Measurements from ENCODE around the gene MFN2.

MFN2 gene

DNA sequence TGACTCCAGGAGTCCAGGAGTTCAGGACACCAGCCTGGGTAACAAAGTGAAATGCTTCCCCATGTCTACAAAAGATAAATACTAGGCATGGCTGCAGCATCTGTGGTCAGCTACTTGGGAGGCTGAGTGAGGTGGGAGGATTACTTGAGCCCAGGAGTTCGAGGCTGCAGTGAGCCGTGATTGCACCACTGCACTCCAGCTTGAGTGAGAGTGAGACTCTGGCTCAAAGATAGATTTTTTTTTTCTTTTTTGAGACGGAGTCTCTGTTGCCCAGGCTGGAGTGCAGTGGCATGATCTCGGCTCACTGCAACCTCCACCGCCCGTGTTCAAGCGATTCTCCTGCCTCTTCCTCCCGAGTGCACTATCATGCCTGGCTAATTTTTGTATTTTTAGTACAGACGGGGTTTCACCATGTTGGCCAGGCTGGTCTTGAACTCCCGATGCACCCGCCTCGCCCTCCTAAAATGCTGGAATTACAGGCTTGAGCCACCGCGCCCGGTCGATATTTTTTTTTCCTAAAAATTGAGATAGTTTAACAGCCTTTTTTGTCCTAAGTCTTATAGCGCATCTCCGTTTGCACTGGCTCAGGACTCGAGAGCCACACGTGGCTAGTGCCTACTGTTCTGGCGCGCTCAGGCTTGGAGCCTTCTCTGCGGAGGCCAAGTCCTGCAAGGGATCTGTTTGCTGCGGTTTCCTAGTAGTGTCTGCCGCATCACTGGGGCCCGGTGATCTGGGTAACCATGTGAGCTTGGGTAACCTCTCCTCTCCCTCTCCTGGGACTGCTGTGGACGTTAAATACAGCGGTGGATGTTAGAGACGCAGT, 1.0 kb upstream of the MFN2 start:
- DNase-seq, result no peak
- H3K9me3 ChIP-seq (replicated peaks; ENCODE audit: insufficient read depth, low read length), result no peaks in the 10 kb centered on the region
- H3K9ac ChIP-seq (ENCODE audit: low read length), result peak overlapping the region; percentile 94; the same call in 1 of the 2 replicates
- H3K36me3 ChIP-seq (replicated peaks; ENCODE audit: insufficient read depth, low read length), result no peaks in the 10 kb centered on the region
- no peaks in the 10 kb centered on the region for H3K9me2 ChIP-seq (replicated peaks; ENCODE audit: insufficient read depth, low read length)
- peaks cover 8% of the 10 kb centered on the region; the same call in 1 of the 2 replicates for H3K4me1 ChIP-seq (ENCODE audit: low read length)
- TF ChIP-seq, protein P1, sequence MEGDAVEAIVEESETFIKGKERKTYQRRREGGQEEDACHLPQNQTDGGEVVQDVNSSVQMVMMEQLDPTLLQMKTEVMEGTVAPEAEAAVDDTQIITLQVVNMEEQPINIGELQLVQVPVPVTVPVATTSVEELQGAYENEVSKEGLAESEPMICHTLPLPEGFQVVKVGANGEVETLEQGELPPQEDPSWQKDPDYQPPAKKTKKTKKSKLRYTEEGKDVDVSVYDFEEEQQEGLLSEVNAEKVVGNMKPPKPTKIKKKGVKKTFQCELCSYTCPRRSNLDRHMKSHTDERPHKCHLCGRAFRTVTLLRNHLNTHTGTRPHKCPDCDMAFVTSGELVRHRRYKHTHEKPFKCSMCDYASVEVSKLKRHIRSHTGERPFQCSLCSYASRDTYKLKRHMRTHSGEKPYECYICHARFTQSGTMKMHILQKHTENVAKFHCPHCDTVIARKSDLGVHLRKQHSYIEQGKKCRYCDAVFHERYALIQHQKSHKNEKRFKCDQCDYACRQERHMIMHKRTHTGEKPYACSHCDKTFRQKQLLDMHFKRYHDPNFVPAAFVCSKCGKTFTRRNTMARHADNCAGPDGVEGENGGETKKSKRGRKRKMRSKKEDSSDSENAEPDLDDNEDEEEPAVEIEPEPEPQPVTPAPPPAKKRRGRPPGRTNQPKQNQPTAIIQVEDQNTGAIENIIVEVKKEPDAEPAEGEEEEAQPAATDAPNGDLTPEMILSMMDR (IDR thresholded peaks at IDR 0.05; ENCODE audit: low read length), result no peak
- TF ChIP-seq EZH2phosphoT487 (IDR thresholded peaks at IDR 0.05; ENCODE audit: low read length) (no peak), EZH2 (optimal IDR thresholded peaks at IDR 0.05; ENCODE audit: low read depth, low read length) (no peak)
- no peaks in the 10 kb centered on the region for H3F3A ChIP-seq (ENCODE audit: insufficient read depth, low read length)
- H3K27me3 ChIP-seq (replicated peaks; ENCODE audit: insufficient read depth, low read length), result no peaks in the 10 kb centered on the region
- no peak overlapping the region; the same call in 1 of the 2 replicates for H3K27ac ChIP-seq (ENCODE audit: low read length)
- peaks cover 41% of the 10 kb centered on the region for H3K79me2 ChIP-seq (ENCODE audit: low read length)
- H3K4me2 ChIP-seq (ENCODE audit: low read depth, low read length), result peak overlapping the region; percentile 68
- H2AFZ ChIP-seq (ENCODE audit: low read length), result peak overlapping the region; percentile 67
- H4K20me1 ChIP-seq (ENCODE audit: insufficient read depth, low read length), result no peaks in the 10 kb centered on the region
- peak overlapping the region; percentile 99 for H3K4me3 ChIP-seq (ENCODE audit: low read length)

DNA sequence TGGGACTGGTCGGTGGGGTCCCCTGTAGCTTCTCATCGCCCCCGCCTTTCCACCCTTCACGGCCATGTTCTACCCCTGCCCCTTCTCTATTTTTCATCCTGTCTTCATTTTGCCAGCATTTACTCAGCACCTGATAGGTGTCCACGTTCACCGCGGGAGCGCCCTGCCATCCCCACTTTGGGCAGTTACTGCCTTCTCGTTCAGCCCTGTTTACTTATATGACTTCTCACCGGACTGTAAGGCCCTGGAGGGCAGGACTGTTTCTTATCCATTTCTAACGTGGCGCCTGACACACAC, 380 bp downstream of the MFN2 start:
- no peaks in the 10 kb centered on the region for H4K20me1 ChIP-seq (ENCODE audit: insufficient read depth, low read length)
- peak overlapping the region; percentile 83 for H3K27ac ChIP-seq (ENCODE audit: low read length)
- peaks cover 52% of the 10 kb centered on the region for H3K79me2 ChIP-seq (ENCODE audit: low read length)
- TF ChIP-seq, protein P1 (IDR thresholded peaks at IDR 0.05; ENCODE audit: low read length), result no peak
- TF ChIP-seq EZH2phosphoT487 (IDR thresholded peaks at IDR 0.05; ENCODE audit: low read length) (no peak), EZH2 (optimal IDR thresholded peaks at IDR 0.05; ENCODE audit: low read depth, low read length) (no peak)
- peak overlapping the region; percentile 94 for H3K9ac ChIP-seq (ENCODE audit: low read length)
- DNase-seq, result no peak
- peaks cover 8% of the 10 kb centered on the region; the same call in 1 of the 2 replicates for H3K4me1 ChIP-seq (ENCODE audit: low read length)
- H3K36me3 ChIP-seq (replicated peaks; ENCODE audit: insufficient read depth, low read length), result no peaks in the 10 kb centered on the region
- H3K4me2 ChIP-seq (ENCODE audit: low read depth, low read length), result peak overlapping the region; percentile 68
- H2AFZ ChIP-seq (ENCODE audit: low read length), result peak overlapping the region; percentile 67
- no peaks in the 10 kb centered on the region for H3F3A ChIP-seq (ENCODE audit: insufficient read depth, low read length)
- no peaks in the 10 kb centered on the region for H3K27me3 ChIP-seq (replicated peaks; ENCODE audit: insufficient read depth, low read length)
- peak overlapping the region; percentile 99 for H3K4me3 ChIP-seq (ENCODE audit: low read length)
- H3K9me3 ChIP-seq (replicated peaks; ENCODE audit: insufficient read depth, low read length), result no peaks in the 10 kb centered on the region
- H3K9me2 ChIP-seq (replicated peaks; ENCODE audit: insufficient read depth, low read length), result no peaks in the 10 kb centered on the region

DNA sequence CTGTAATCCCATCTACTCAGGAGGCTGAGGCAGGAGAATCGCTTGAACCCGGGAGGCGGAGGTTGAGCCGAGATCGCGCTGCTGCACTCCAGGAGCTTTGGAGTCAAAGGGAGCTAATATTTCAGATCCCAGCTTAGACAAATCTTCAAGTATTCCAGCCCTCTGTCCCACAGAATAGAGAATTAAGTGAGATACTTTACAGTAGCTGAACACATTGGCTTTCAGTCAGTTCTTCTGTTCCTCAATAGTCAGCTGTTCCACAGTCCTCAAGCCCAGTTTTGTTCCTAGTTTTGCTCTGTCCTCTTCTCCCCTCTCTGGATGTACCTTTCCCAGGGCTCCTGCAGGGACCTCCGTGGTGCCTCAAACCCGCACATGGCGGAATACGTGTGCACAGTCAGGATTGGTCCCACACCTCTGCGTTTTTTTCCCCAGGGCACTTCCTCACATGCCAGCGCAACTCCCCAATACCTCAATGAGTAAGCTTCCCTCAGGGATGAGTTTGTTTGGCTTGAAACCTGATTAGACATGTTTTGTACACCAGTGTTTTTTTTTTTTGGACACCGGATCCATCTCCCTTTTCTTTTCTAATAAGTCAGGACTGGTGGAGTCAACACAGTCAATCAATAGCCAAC, 1.2 kb downstream of the MFN2 start:
- DNase-seq, result no peak
- Histone ChIP-seq H3K9me3 (replicated peaks; ENCODE audit: insufficient read depth, low read length) (no peaks in the 10 kb centered on the region), H3K27me3 (replicated peaks; ENCODE audit: insufficient read depth, low read length) (no peaks in the 10 kb centered on the region), H3K4me1 (ENCODE audit: low read length) (peaks cover 8% of the 10 kb centered on the region; the same call in 1 of the 2 replicates), H3K79me2 (ENCODE audit: low read length) (peaks cover 60% of the 10 kb centered on the region), H3K36me3 (replicated peaks; ENCODE audit: insufficient read depth, low read length) (peaks cover 3% of the 10 kb centered on the region; the same call in 1 of the 2 replicates), H3K9me2 (replicated peaks; ENCODE audit: insufficient read depth, low read length) (no peaks in the 10 kb centered on the region), H3K27ac (ENCODE audit: low read length) (no peak overlapping the region), H2AFZ (ENCODE audit: low read length) (no peak overlapping the region), H4K20me1 (ENCODE audit: insufficient read depth, low read length) (no peaks in the 10 kb centered on the region), H3K4me3 (ENCODE audit: low read length) (peak overlapping the region; percentile 99; the same call in 1 of the 2 replicates), H3K9ac (ENCODE audit: low read length) (no peak overlapping the region), H3F3A (ENCODE audit: insufficient read depth, low read length) (no peaks in the 10 kb centered on the region), H3K4me2 (ENCODE audit: low read depth, low read length) (peak overlapping the region; percentile 68; the same call in 1 of the 2 replicates)
- TF ChIP-seq, protein P1 (IDR thresholded peaks at IDR 0.05; ENCODE audit: low read length), result no peak
- TF ChIP-seq EZH2 (optimal IDR thresholded peaks at IDR 0.05; ENCODE audit: low read depth, low read length), result no peak
- TF ChIP-seq EZH2phosphoT487 (IDR thresholded peaks at IDR 0.05; ENCODE audit: low read length), result no peak
